Body of pancreas (tissue), 4 donors: ENCODE measurements around the gene DHCR7.

Source experiments
- CTCF ChIP-seq, 7 experiments: fragments of 450-650 bp in 4 of 7; fragments of 200-600 bp in 3 of 7; sonication (generic) in 3 of 7; IDR thresholded peaks; one replicate each; pipeline ENCODE4 v1.5.1; 2016 to 2019; ENCODE audit warnings: antibody characterized with exemption in 7 of 7
- POLR2A ChIP-seq, 3 donors: fragments of 450-650 bp; IDR thresholded peaks; one replicate each; pipeline ENCODE4 v1.6.1; 2016; ENCODE audit warnings: antibody characterized with exemption in 3 of 3, mild to moderate bottlenecking in 2 of 3

GRCh38 chr11:71486320-71486719, 38.1 kb upstream of the DHCR7 start:
- TF ChIP-seq CTCF (IDR thresholded peaks at IDR 0.05) (no peak), POLR2A (IDR thresholded peaks at IDR 0.05) (no peak)
